H1 (cell line): Measurements from ENCODE around the gene ADCY6. TPM values are rescaled to one million over a fixed set of nuclear protein-coding genes. Genes with fewer than 3 reads are reported as not detected.

Experiments used
- CHD7 ChIP-seq: fragments of 300-600 bp; sonication (generic); IDR thresholded peaks from 2 replicates; pipeline ENCODE4 v1.7.1; 2012; ENCODE audit warnings: low read length, moderate library complexity, mild to moderate bottlenecking, inconsistent platforms; ENCODE audit not compliant: insufficient replicate concordance
- polyA plus RNA-seq, 7 experiments: library from polyadenylated mRNA; depleted of rRNA in 3 of 7; stranded (reverse) in 5 of 7; unstranded in 2 of 7; fragments of >200 nt in 5 of 7; fragments of 200-250 nt in 2 of 7; gene quantifications; 1 replicate in 5 of 7; 2 replicates in 1 of 7; 4 replicates in 1 of 7; pipeline versions ENCODE4 v1.2.1 to v1.2.3, GENCODE V29; 2011 to 2013; ENCODE audit warnings: missing spikeins in 2 of 7, mixed read lengths in 2 of 7
- total RNA-seq: library from RNA; stranded (reverse); fragmentation: NEBNext Ultra II Directional; extraction: Animal tissue kit (Norgen Biotek cat#: 25700); gene quantifications from 2 replicates; pipeline ENCODE4 v1.2.1, GENCODE V29; 2021

Gene ADCY6
- total and polyA plus RNA-seq, 2 of the 8 experiments (the other 6 are each of a cell fraction or from before 2014, with no cell fraction given): 11.7 to 17.5 TPM

GRCh38 chr12:48717252-48717695, 71.6 kb downstream of the ADCY6 start (continued):
- no peak for TF ChIP-seq CHD7
